ENCODE results near the gene ABCC2.

The ABCC2 gene

DNA sequence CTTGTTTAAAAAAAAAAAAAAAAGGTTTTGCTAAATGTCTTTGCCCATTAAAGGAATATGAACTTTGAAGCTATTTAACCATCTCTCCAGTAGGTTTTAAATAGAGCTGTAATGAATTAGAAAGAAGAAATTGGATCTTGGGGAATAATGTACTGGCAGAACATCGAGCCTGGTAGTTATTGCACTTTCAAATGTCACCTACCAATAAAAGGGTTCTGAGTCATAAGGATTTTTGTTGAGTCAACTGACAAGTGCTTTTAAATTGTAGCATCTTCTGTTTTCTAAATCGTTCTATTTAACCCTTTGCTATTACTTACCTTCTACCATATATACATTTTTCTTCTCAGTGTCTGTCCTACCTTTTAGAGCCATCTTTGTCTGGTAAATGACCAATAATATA is 39.7 kb upstream of the ABCC2 start:
- no peak for TF ChIP-seq EP300 (IDR thresholded peaks at IDR 0.05; ENCODE audit: borderline replicate concordance)
- TF ChIP-seq ZBTB7A (IDR thresholded peaks at IDR 0.05; ENCODE audit: low read depth) = no peak
- TF ChIP-seq NFIC (IDR thresholded peaks at IDR 0.05) = no peak
- no peak for TF ChIP-seq TAF1 (IDR thresholded peaks at IDR 0.05; ENCODE audit: low read depth)
- no peak for TF ChIP-seq FOXM1 (IDR thresholded peaks at IDR 0.05; ENCODE audit: borderline replicate concordance, low read depth)
- TF ChIP-seq CREB1 (IDR thresholded peaks at IDR 0.05; ENCODE audit: low read depth) = no peak
- no peak for TF ChIP-seq TCF12 (IDR thresholded peaks at IDR 0.05; ENCODE audit: low read depth)
- TF ChIP-seq EGR1 (IDR thresholded peaks at IDR 0.05) = no peak
- TF ChIP-seq YY1 (IDR thresholded peaks at IDR 0.05; ENCODE audit: low read depth) = no peak
- no peak for TF ChIP-seq RAD21 (IDR thresholded peaks at IDR 0.05; ENCODE audit: low read depth)
- TF ChIP-seq REST (IDR thresholded peaks at IDR 0.05; ENCODE audit: low read depth) = no peak
- no peak for TF ChIP-seq CEBPB (IDR thresholded peaks at IDR 0.05)
- TF ChIP-seq, protein P1, sequence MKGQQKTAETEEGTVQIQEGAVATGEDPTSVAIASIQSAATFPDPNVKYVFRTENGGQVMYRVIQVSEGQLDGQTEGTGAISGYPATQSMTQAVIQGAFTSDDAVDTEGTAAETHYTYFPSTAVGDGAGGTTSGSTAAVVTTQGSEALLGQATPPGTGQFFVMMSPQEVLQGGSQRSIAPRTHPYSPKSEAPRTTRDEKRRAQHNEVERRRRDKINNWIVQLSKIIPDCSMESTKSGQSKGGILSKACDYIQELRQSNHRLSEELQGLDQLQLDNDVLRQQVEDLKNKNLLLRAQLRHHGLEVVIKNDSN (IDR thresholded peaks at IDR 0.05) = no peak
- no peak for TF ChIP-seq TEAD4 (IDR thresholded peaks at IDR 0.05)
- TF ChIP-seq, protein P2, sequence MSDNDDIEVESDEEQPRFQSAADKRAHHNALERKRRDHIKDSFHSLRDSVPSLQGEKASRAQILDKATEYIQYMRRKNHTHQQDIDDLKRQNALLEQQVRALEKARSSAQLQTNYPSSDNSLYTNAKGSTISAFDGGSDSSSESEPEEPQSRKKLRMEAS (IDR thresholded peaks at IDR 0.05) = no peak

DNA sequence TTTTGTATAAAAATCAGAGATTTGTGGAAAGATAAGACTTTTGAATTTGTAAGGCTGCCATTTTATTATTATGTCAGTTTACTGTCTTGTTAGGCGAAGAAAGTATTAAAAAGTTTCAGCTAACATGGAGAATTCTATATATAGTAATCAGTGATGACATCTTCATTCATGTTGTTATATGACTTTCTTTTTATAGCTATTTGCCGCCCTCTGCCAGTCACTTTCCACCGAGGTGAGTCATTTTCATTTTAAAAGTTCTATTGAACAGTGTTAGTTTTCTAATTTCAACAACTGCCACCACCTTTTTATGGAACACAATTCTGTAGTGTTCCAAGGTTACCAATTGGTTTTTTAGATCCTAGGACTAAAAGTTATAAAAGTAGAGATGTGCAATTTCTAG is 38.6 kb upstream of the ABCC2 start:
- TF ChIP-seq REST (IDR thresholded peaks at IDR 0.05; ENCODE audit: low read depth) (no peak), NFIC (IDR thresholded peaks at IDR 0.05) (no peak), YY1 (IDR thresholded peaks at IDR 0.05; ENCODE audit: low read depth) (no peak), TCF12 (IDR thresholded peaks at IDR 0.05; ENCODE audit: low read depth) (no peak), ZBTB7A (IDR thresholded peaks at IDR 0.05; ENCODE audit: low read depth) (no peak), FOXM1 (IDR thresholded peaks at IDR 0.05; ENCODE audit: borderline replicate concordance, low read depth) (no peak), CEBPB (IDR thresholded peaks at IDR 0.05) (no peak), EGR1 (IDR thresholded peaks at IDR 0.05) (no peak), TEAD4 (IDR thresholded peaks at IDR 0.05) (no peak), CREB1 (IDR thresholded peaks at IDR 0.05; ENCODE audit: low read depth) (no peak), RAD21 (IDR thresholded peaks at IDR 0.05; ENCODE audit: low read depth) (no peak), TAF1 (IDR thresholded peaks at IDR 0.05; ENCODE audit: low read depth) (no peak), EP300 (IDR thresholded peaks at IDR 0.05; ENCODE audit: borderline replicate concordance) (no peak)
- TF ChIP-seq, protein P1 (IDR thresholded peaks at IDR 0.05) = no peak
- TF ChIP-seq, protein P2 (IDR thresholded peaks at IDR 0.05) = no peak

DNA sequence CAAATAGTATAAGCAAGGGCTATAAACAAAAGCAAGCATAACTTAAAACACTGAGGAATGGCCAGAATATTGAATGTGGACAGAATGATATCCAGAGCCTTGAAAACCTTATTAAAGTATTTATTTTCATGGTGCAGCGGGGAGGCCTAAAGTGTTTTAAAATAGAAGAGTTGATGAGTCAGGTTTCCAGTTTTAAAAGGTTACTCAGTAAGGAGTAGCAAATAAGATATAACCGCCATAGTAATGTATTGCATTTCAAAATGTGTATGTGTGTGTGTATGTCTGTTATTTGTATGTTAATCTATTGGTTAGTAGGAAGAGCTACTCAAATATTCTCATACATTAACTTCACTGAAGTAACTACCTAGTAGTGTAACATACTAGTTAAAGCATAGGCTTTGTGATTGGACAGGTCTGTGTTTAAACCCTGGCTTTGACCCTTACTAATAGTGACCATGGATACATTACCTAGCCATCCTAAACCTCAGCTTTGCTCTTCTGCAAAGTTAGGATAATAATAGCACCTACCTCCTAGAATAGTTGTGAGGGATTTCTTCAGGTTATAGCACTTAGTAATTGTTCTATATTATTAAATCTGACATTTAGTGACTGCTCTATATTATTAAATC is 33.5 kb upstream of the ABCC2 start:
- no peak for TF ChIP-seq TCF12 (IDR thresholded peaks at IDR 0.05; ENCODE audit: low read depth)
- no peak for TF ChIP-seq REST (IDR thresholded peaks at IDR 0.05; ENCODE audit: low read depth)
- TF ChIP-seq, protein P1 (IDR thresholded peaks at IDR 0.05) = no peak
- TF ChIP-seq NFIC (IDR thresholded peaks at IDR 0.05) = no peak
- no peak for TF ChIP-seq TEAD4 (IDR thresholded peaks at IDR 0.05)
- TF ChIP-seq, protein P2 (IDR thresholded peaks at IDR 0.05) = no peak
- TF ChIP-seq CEBPB (IDR thresholded peaks at IDR 0.05) = no peak
- no peak for TF ChIP-seq RAD21 (IDR thresholded peaks at IDR 0.05; ENCODE audit: low read depth)
- TF ChIP-seq EGR1 (IDR thresholded peaks at IDR 0.05) = no peak
- TF ChIP-seq FOXM1 (IDR thresholded peaks at IDR 0.05; ENCODE audit: borderline replicate concordance, low read depth) = no peak
- no peak for TF ChIP-seq TAF1 (IDR thresholded peaks at IDR 0.05; ENCODE audit: low read depth)
- no peak for TF ChIP-seq CREB1 (IDR thresholded peaks at IDR 0.05; ENCODE audit: low read depth)
- TF ChIP-seq EP300 (IDR thresholded peaks at IDR 0.05; ENCODE audit: borderline replicate concordance) = no peak
- TF ChIP-seq YY1 (IDR thresholded peaks at IDR 0.05; ENCODE audit: low read depth) = no peak
- TF ChIP-seq ZBTB7A (IDR thresholded peaks at IDR 0.05; ENCODE audit: low read depth) = no peak
